GM18868 (cell line): ENCODE measurements around the gene VAC14.
"Not testable (repeated sequence)": the region's sequence is repeated elsewhere in the genome, so short reads cannot be mapped to it uniquely, and the experiment has no call there.

ENCODE experiments used
- ATAC-seq: cut with Tn5 transposase; IDR thresholded peaks from one replicate; pipeline ENCODE4 v1.9.1; 2021; ENCODE audit warnings: mild to moderate bottlenecking, moderate library complexity; ENCODE audit not compliant: unreplicated experiment

Gene VAC14

DNA sequence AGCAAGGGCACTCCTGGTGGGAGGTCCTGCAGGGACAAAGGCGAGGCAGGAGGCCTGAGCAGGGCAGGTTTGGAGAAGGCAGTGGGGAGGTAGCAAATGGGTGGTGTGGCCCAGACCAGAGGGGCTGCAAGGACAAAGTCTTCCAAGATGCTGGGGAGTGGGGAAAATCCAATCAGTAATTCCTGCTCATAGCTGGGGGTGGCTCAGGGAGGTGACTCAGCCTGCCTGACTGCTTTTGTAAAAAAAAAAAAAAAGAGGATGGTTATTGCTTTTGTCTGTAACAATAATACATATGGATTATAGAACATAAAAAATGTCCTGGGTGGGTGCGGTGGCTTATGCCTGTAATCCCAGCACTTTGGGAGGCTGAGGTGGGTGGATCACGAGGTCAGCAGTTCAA, 149.4 kb downstream of the VAC14 start:
- ATAC-seq, result no peak

DNA sequence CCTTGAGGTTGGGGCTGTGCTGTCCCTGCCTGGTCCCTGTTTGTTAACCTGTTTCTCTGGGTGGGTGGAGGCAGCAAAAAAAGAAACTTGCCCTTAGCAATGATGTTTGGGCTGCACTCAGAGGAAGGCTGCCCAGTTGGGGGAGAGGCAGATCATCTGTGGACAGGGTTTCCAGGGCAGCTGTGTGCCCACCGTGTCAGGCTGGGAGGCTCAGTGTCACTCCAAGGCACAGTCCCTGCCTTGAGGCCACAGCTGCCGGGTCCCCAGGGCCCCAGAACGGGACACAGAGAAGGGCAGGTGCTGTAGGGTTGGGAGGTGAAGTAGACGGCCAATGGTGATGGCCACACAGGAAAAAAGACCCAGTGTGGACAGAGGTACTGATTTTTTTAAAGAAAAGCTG, 150.7 kb downstream of the VAC14 start:
- no peak for ATAC-seq

DNA sequence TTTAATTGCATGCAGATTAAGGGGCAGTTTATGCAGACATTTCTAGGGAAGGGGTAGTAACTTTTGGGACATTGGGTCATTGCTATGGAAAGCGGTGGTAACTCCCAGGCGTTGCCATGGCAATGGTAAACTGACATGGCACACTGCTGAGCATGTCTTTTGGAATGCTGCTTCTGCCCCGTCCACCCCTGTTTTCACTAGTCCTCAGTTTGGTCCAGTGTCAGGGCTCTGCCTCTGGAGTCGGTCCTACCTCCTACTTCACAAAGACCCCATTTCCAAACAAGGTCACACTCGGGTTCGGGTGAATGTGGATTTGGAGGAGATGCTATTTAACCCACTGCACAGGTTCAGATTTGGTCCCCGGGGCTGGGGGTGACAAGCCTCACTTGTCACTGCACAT, 151.7 kb downstream of the VAC14 start:
- ATAC-seq, result no peak

DNA sequence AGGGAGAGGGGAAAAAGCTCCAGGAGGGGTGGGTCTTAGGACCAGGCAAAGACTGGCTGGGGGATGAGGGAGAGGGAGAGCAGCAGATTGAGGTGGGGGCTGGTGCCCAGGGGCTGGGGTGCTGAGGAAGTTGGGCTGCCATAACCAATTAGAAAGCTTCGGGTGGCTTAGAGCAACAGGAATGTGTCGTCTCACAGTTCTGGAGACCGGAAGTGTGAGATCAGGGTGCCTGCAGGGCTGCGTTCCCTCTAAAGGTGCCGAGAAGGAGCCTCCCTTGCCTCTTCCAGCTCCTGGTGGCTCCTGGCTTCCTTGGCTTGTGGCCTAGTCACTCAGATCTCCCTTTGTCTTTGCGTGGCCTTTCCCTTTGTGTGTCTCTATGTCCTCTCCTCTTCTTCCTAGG, 152.4 kb downstream of the VAC14 start:
- ATAC-seq, result no peak

DNA sequence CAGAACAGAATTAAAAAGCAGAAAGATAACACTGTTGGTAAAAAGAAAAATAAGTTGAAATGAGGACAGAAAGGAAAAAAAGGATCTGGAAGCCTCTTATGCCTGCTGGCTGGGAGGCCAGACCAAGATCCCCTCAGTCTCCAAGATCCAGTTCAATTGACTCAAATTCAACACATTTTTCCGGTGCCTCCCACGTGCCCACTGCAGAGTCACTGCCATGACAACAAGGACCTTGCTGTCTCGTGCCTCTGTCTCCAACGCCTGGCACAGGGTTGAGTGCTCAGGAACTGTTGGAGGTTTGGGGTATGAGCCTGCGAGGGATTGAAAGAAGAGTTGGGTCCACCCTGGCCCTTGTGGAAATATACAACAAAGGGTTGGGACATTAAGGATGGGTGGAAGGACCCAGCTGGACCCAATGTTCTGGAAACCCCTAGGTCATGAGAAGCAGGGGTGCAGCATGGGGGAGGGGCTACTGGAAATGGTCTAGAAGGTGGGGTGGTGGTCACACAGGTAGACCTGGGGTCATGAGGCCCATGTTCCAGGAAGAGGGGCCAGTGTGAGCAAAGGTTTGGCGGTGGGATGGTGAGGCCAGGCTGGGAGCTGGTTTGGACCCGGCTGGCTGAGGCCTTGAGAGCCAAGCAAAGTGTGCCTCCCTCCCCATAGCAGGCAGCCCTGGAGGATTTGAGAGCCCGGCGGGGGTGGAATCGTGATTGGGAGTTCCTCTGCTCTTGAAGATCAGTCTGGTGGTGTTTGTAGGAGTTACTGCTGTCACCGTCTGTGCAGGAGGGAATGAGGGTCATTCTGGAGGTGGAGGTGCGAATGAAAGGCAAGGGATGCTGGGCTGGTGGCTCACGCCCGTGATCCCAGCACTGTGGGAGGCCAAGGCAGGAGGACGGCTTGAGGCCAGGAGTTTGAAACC, 153.3 kb downstream of the VAC14 start:
- ATAC-seq, result no peak

DNA sequence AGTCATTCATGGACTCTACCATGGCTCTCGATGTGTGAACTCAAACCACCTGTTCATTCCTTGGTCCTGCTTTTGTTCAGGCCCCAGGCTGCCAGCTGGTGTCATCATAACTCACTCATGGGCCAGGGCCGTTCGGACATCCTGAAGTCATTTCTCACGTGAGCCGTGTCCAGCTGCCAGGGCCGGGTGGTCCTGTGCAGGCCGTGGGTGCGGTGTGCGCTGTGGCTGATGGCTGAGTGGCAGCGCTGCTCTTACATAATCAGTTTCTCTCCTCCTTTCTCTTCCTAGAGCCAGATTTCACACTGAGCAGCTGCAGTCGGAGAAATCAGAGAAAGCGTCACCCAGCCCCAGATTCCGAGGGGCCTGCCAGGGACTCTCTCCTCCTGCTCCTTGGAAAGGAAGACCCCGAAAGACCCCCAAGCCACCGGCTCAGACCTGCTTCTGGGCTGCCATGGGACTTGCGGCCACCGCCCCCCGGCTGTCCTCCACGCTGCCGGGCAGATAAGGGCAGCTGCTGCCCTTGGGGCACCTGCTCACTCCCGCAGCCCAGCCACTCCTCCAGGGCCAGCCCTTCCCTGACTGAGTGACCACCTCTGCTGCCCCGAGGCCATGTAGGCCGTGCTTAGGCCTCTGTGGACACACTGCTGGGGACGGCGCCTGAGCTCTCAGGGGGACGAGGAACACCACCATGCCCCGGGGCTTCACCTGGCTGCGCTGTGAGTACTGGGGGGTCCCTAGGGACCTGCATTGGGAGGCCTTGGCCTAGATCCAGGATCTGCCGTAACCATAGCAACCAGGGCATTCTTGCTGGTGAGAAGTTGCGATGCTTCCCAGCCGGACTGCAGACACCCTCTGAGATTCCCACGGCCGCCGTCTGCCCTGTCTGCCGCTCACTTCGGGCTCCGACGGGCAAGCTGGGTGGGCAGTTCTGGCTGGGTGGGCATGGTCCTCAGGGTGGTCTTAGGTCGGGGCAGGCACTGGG, 154.4 kb downstream of the VAC14 start, which contains the start of gene IL34:
IL34 (plus strand) TSS at position 300 of the 982 bp plus-strand sequence; CDS start at position 689, 389 bp downstream.
- ATAC-seq, result no peak

DNA sequence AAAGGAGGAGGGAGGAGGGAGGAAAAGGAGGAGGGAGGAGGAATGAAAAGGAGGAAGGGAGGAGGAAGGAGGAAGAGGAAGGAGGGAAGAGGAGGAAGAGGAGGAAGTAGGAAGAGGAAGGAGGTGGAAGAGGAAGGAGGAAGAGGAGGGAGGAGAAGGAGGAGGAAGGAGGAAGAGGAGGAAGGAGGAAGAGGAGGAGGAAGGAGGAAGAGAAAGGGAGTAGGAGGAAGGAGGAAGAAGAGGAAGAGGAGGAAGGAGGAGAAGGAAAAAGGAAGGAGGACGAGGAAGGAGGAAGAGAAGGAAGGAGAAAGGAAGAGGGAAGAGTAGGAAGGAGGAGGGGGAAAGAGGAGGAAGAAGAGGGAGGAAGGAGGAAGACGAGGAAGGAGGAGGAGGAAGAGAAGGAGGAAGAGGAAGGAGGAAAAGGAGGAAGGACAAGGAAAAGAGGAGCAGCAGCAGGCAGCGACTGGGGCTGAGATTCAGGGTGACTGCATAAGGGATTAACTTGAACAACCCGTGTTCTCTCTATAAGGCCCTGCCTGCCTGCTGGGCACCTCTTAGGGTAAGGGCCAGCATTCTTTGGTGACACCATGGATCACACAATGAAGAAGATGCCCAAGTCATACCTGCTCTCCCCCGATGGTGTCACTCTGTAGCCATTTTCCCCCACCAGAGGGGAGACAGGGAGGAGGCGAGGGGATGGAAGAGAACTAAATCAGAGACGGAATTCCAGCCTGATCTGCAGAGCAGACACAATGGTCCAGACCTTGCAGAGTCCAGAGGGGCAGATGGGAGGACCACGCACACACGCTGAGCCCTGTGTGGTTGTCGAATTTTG, 156.0 kb downstream of the VAC14 start:
- no peak for ATAC-seq

DNA sequence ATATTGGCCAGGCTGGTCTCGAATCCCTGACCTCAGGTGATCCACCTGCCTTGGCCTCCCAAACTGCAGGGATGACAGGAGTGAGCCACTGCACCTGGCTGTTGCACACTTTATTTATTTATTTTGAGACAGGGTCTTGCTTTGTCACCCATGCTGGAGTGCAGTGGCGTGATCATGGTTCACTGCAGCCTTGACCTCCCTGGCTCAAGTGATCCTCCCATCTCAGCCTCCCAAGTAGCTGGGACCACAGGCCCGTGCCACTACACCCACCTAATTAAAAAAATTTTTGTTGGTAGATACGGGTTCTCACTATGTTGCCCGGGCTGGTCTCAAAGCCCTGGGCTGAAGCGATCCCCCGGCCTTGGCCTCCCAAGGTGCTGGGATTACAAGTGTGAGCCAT, 157.7 kb downstream of the VAC14 start:
- not testable (repeated sequence) for ATAC-seq

DNA sequence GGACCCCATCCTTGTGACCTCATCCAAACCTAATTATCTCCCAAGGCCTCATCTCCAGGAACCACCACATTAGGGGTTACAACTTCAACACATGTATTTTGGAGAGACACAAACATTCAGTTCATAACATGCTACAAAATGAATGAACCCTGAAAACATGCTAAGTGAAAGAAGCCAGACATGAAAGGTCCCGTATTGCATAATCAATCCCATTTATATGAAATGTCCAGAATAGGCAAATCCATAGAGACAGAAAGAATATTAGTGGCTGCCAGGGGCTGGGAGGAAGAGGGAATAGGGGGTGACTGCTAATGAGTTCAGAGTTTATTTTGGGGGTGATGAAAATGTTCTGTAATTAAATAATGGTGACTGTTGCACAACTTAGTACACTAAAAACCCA, 158.3 kb downstream of the VAC14 start:
- ATAC-seq, result no peak

DNA sequence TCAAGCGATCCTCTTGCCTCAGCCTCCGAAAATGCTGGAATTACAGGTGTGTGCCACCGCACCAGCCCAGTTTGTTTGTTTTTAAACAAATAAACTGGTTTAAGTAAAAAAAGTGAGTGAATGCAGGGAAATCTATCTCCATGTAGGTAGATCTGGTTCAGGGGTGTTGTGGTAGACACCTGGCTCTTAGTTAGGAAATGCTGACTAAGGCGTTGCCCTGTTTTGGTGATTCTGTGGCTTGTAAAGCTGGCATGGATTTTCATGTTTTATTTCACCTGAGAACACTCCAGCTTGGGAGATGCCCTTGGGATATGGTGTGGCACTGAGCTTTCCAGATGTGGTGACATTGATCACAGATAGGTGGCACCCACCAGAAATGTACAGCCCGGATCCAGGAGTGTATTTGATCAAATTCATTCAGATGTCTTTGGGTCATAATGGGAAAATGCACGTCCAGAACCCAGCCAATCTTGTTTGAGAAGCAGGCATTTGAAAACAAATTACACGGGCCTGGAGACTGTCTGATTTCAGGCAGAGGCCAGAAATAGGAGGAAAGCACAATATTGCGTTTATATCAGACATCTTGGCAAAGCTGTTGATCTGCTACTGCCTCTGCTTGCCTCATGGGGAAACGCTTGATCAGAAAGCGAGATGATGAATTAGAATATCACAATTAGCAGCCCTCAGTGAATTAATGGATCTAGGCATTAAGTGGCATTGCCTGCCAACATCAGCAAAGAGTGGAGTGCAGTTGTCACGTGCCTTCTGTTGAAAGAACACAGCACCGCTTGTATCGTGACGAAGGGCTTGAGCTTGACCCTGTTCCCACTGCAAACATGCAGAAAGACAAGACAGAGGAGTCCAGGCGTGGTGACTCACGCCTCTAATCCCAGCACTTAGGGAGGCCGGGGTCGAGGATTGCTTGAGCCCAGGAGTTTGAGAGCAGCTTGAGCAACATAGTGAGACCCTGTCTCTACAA, 161.9 kb downstream of the VAC14 start:
- ATAC-seq, result no peak
